OCI-LY3 (cell line): ENCODE results near the gene CACNA2D3.

Source experiments
- CTCF ChIP-seq: fragments of 200-600, 300-600 bp; sonication (generic); IDR thresholded peaks from 2 replicates; pipeline ENCODE4 v1.5.1; 2014; ENCODE audit warnings: antibody characterized with exemption, low read length, low read depth
- EZH2phosphoT487 ChIP-seq: fragments of 200-600 bp; shearing (Covaris generic); IDR thresholded peaks from 2 replicates; pipeline ENCODE4 v1.6.1; 2018; ENCODE audit warnings: antibody characterized with exemption, mixed run types, low read depth

- no peak for TF ChIP-seq CTCF
- no peak for TF ChIP-seq EZH2phosphoT487
Measured at GRCh38 chr3:54169524-54169923, 47.2 kb downstream of the CACNA2D3 start.
